Measurements from ENCODE around the gene BECN2.
"Not testable (repeated sequence)": the region's sequence is repeated elsewhere in the genome, so short reads cannot be mapped to it uniquely, and the experiment has no call there.

DNA sequence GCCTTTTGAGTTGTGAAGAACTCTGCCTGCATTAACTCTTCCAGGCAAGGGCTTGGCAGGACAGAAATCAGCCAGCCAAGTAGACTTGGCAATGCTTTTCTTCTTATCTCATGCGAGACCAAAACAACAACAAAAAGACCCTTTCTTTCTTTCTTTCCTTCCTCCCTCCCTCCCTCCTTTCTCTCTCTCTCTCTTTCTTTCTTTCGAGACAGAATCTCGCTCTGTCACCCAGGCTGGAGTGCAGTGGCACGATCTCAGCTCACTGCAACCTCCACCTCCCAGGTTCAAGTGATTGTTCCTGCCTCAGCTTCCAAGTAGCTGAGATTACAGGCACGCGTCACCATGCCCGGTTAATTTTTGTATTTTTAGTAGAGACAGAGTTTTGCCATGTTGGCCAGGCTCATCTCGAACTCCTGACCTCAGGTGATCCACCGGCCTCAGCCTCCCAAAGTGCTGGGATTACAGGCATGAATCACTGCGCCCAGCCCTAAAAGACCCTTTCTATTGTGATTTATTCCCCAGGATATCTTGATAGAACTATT, 30.9 kb downstream of the BECN2 start:
- TF ChIP-seq, protein P1, sequence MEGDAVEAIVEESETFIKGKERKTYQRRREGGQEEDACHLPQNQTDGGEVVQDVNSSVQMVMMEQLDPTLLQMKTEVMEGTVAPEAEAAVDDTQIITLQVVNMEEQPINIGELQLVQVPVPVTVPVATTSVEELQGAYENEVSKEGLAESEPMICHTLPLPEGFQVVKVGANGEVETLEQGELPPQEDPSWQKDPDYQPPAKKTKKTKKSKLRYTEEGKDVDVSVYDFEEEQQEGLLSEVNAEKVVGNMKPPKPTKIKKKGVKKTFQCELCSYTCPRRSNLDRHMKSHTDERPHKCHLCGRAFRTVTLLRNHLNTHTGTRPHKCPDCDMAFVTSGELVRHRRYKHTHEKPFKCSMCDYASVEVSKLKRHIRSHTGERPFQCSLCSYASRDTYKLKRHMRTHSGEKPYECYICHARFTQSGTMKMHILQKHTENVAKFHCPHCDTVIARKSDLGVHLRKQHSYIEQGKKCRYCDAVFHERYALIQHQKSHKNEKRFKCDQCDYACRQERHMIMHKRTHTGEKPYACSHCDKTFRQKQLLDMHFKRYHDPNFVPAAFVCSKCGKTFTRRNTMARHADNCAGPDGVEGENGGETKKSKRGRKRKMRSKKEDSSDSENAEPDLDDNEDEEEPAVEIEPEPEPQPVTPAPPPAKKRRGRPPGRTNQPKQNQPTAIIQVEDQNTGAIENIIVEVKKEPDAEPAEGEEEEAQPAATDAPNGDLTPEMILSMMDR (IDR thresholded peaks at IDR 0.05) = not testable (repeated sequence)
- not testable (repeated sequence) for TF ChIP-seq POLR2A (IDR thresholded peaks at IDR 0.05; ENCODE audit: low read depth); EP300 (IDR thresholded peaks at IDR 0.05); POLR2AphosphoS5 (IDR thresholded peaks at IDR 0.05)
